ENCODE data around the gene HDDC3. TPM values are rescaled to one million over a fixed set of nuclear protein-coding genes. Genes with fewer than 3 reads are reported as not detected.

The HDDC3 gene
- total RNA-seq, 1 experiment from 2014 or later = 5.3 TPM

- intact Hi-C loops (cut with micrococcal nuclease; ENCODE audit: unreplicated experiment) = no loop called here
- Histone ChIP-seq H3K27me3 (ENCODE audit: control insufficient read depth, insufficient read depth, low read length) (no peaks in the 10 kb centered on the region), H3K9me3 (ENCODE audit: control insufficient read depth, insufficient read depth, low read depth, low read length) (no peaks in the 10 kb centered on the region), H3K4me3 (ENCODE audit: low read depth in 2 of 2, low read length in 2 of 2) (no peak overlapping the region), H3K4me1 (ENCODE audit: control insufficient read depth, insufficient read depth, low read length) (peaks cover 8% of the 10 kb centered on the region), H3K36me3 (ENCODE audit: control insufficient read depth, insufficient read depth, low read length) (peaks cover 4% of the 10 kb centered on the region; the same call in 1 of the 2 replicates), H3K27ac (ENCODE audit: low read length) (peak overlapping the region; percentile 27; the same call in 1 of the 2 replicates)
- no peak for TF ChIP-seq TCF7L2 (IDR thresholded peaks at IDR 0.05; ENCODE audit: low read depth, low read length)
- no peak for TF ChIP-seq REST (IDR thresholded peaks at IDR 0.05; ENCODE audit: insufficient read depth in 1 of 2, low read depth in 2 of 2, low read length in 1 of 2)
- no peak for TF ChIP-seq CTCF (IDR thresholded peaks at IDR 0.05)
- TF ChIP-seq SIN3A (IDR thresholded peaks at IDR 0.05; ENCODE audit: borderline replicate concordance, insufficient read depth, low read depth, low read length) = no peak
- TF ChIP-seq POLR2AphosphoS5 (IDR thresholded peaks at IDR 0.05; ENCODE audit: low read depth, low read length) = no peak
- BruUV-seq (replicated peaks) = no TSS peak
- in situ Hi-C loops (cut with HindIII; ENCODE audit: low pct_unique_long_range_greater_than_20kb, low sequenced_read_pairs) = no loop called here
- POLR2A ChIA-PET = no interaction called here
- CTCF ChIA-PET = no interaction called here
- ATAC-seq (no peak), DNase-seq (ENCODE audit: low read depth, low spot score) (no peak)
Measured at GRCh38 chr15:90949979-90950675, 17.8 kb upstream of the HDDC3 start.

DNA sequence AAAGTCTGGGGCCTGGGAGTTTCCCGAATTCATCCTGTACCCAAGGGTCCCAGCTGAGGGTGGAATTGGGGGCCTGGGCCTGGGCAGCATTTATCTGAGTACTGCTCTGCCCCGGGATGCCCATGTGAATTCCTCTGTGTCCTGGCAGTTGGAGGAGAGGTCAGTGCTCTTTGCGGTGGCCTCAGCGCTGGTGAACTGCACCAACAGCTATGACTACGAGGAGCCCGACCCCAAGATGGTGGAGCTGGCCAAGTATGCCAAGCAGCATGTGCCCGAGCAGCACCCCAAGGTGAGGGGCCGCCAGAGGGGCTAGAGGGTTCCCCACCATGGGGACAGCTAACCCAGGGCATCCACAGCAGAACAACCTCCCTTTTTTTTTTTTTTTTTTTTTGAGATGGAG lies 16.2 kb upstream of the HDDC3 start:
- Histone ChIP-seq H3K9me3 (ENCODE audit: control insufficient read depth, insufficient read depth, low read depth, low read length) (no peaks in the 10 kb centered on the region), H3K27me3 (ENCODE audit: control insufficient read depth, insufficient read depth, low read length) (no peaks in the 10 kb centered on the region), H3K4me3 (ENCODE audit: low read depth in 2 of 2, low read length in 2 of 2) (no peak overlapping the region), H3K4me1 (ENCODE audit: control insufficient read depth, insufficient read depth, low read length) (peaks cover 6% of the 10 kb centered on the region), H3K36me3 (ENCODE audit: control insufficient read depth, insufficient read depth, low read length) (peaks cover 4% of the 10 kb centered on the region; the same call in 1 of the 2 replicates), H3K27ac (ENCODE audit: low read length) (no peak overlapping the region)
- no peak for ATAC-seq
- DNase-seq (ENCODE audit: low read depth, low spot score) = no peak
- no TSS peak for BruUV-seq (replicated peaks)
- intact Hi-C loops (cut with micrococcal nuclease; ENCODE audit: unreplicated experiment) (no loop called here), in situ Hi-C loops (cut with HindIII; ENCODE audit: low pct_unique_long_range_greater_than_20kb, low sequenced_read_pairs) (no loop called here)
- no peak for TF ChIP-seq POLR2AphosphoS5 (IDR thresholded peaks at IDR 0.05; ENCODE audit: low read depth, low read length)
- no peak for TF ChIP-seq CTCF (IDR thresholded peaks at IDR 0.05)
- TF ChIP-seq REST (IDR thresholded peaks at IDR 0.05; ENCODE audit: insufficient read depth in 1 of 2, low read depth in 2 of 2, low read length in 1 of 2) = no peak
- no peak for TF ChIP-seq TCF7L2 (IDR thresholded peaks at IDR 0.05; ENCODE audit: low read depth, low read length)
- no peak for TF ChIP-seq SIN3A (IDR thresholded peaks at IDR 0.05; ENCODE audit: borderline replicate concordance, insufficient read depth, low read depth, low read length)
- POLR2A ChIA-PET = interaction anchor here (0.6 kb wide), 1 partner anchor 16 kb away, joined by 4 read pairs; the partner anchor contains the start of gene HDDC3
- CTCF ChIA-PET = interaction anchor here (0.5 kb wide), 1 partner anchor 9 kb away, joined by 8 read pairs; no protein-coding TSS in a partner anchor
